Testis (tissue), 2 donors: ENCODE results near the gene WAC.

ENCODE experiments used
- POLR2A ChIP-seq: fragments of 450-650 bp; IDR thresholded peaks from one replicate; pipeline ENCODE4 v1.6.1; 2017; ENCODE audit warnings: antibody characterized with exemption, mild to moderate bottlenecking, moderate library complexity
- TF ChIP-seq, protein P1 (sequence below), 3 experiments: fragments of 450-650 bp in 2 of 3; fragments of 200-600 bp in 1 of 3; sonication (generic) in 1 of 3; IDR thresholded peaks; one replicate each; pipeline ENCODE4 v1.5.1; 2016 to 2019; ENCODE audit warnings: antibody characterized with exemption in 3 of 3, mild to moderate bottlenecking in 2 of 3, moderate library complexity in 1 of 3

DNA sequence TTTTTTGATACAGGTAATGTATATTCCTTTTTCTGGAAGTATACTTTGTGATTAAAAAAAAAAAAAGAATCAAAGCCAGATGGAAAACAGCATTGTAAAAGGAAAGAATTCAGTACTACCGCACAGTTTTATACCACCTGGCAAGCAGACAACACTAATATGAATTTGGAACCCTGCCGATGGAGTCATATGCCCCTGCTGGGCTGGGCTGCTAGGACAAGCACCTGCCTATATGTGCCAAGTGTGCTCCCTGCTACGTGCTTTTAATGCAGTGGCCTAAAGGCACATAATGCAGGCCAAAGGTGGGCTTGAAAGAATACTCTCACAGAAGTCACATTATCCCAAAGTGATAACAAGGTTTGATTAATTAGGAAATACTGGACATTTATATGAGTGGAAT lies 29.8 kb upstream of the WAC start:
- TF ChIP-seq, protein P1, sequence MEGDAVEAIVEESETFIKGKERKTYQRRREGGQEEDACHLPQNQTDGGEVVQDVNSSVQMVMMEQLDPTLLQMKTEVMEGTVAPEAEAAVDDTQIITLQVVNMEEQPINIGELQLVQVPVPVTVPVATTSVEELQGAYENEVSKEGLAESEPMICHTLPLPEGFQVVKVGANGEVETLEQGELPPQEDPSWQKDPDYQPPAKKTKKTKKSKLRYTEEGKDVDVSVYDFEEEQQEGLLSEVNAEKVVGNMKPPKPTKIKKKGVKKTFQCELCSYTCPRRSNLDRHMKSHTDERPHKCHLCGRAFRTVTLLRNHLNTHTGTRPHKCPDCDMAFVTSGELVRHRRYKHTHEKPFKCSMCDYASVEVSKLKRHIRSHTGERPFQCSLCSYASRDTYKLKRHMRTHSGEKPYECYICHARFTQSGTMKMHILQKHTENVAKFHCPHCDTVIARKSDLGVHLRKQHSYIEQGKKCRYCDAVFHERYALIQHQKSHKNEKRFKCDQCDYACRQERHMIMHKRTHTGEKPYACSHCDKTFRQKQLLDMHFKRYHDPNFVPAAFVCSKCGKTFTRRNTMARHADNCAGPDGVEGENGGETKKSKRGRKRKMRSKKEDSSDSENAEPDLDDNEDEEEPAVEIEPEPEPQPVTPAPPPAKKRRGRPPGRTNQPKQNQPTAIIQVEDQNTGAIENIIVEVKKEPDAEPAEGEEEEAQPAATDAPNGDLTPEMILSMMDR (IDR thresholded peaks at IDR 0.05): no peak
- TF ChIP-seq POLR2A: no peak
